ENCODE measurements around the gene CFAP73.

CFAP73 gene

DNA sequence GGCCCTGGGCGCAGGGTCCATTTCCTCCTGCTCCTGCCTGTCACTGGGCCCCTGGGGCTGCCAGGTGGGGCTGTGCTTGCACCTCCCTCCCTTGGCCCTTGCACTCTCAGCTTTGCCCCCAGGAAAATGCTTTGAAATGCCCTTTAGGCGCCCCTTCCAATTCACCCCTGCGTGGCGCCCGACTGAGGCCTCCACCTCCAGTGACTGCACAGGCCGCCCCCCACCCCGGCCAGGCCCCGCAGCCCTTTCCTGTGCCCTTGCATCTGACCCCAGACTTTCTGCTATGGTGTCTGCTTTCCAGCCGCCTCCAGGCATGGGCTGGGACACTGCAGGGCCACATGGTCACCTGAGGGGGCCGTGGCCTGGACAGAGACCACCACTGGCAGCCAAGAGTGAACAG, 18.3 kb downstream of the CFAP73 start:
- no peak for DNase-seq

DNA sequence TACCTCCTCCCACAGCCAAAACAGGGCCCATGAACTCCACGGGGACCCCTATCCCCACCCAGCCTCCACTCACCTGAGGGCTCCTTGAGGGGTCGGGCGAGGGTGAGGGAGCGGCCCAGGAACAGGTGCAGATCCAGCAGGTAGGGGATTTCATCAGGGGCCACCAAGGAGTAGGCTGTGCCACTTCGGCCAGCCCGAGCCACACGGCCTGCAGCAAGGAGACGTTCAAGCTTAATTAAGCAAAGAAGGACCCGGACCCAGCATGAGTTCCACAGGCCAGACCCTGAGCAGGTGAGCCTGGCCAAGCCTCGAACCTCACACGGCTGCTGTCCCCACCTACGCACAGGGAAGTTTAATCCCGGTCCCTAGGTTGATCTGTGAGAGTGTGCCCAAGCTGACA, 20.2 kb downstream of the CFAP73 start:
- DNase-seq: no peak

DNA sequence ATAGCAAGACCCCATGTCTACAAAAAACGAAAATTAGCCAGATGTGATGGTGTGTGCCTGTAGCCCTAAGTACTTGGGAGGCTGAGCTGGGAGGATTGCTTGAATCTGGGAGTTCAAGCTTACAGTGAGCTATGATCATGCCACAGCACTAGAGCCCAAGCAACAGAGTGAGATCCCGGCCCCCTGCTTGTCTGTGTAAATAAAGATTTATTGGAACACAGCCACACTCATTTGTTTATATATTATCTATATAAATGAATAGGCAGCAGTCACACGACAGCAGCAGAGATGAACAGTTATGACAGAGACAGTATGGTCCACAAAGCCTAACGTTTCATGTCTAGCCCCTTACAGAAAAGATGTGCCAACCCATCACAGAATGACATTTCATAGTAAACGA, 20.9 kb downstream of the CFAP73 start:
- no peak for DNase-seq

DNA sequence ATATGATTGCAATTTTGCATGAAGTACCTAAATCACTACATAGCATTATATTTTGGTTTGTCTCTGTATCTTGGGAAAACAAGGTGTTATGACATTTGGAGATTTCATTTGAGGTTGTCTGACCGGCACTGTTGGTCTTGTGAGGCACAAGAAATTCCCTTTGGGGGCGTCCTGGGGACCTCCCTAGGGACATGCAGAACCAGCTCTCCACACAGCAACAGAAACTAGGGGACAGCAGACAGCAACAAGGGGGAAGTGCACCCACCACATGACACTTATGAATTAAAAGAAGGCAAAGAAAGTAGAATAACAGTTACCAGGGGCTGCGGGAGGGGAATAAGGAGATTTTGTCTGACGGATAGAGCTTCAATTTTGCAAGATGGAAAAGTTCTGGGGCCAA, 21.4 kb downstream of the CFAP73 start:
- no peak for DNase-seq

DNA sequence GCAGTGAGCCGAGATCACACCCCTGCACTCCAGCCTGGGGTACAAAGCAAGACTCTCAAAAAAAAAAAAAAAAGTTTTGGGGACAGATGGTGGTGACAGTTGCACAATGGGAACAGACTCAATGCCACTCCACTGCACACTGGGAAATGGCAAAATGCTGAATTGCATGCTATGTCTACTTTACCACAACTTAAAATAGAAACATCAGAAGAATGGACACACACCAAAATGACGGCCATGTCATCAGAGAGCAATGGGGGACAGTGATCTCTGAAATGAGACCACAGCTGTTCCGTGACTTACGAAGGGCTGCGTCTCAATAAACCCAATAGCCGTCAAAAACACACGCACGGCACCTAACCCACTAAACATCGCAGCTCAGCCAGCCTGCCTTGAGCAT, 22.0 kb downstream of the CFAP73 start:
- no peak for DNase-seq

DNA sequence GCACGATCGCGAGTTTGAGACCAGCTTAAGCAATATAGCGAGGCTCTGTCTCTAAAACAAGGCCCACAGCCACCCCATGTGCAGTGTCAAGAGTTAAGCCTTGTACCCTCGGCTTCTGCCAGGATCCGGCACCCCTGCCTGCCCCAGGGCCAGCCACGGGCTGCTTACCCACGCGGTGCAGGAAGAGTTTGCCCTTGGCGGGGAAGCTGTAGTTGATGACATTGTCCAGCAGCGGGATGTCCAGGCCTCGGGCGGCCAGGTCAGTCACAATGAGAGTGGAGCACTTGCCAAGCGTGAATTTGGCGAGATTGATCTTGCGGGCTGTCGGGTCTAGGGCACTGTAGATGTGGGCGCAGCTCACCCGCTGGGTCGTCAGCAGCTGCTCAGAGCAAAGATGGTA, 22.7 kb downstream of the CFAP73 start:
- no peak for DNase-seq

DNA sequence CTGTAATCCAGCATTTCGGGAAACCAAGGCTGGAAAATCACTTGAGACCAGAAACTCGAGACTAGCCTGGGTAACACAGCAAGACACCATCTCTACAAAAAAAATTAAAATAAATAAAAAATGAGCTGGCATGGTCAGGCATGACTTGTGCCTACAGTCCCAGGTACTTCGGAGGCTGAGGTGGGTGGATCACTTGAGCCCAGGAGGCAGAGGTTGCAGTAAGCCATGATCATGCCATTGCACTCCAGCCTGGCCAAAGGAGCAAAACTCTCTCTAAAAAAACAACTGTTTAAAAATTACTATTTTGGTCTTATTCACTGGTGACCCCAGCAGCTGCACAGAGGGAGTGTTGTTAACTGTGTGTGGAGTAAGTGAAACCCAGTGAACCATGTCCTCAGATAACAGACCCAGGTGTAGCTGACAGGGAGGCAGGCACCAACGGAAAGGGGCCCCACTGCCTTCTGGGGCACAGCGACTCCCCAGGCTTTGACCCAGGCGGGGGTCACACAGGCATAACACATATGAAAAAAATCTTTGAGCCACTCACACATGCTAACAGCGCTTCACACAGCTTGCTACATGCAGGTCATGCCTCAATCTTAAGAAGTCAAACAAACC, 23.7 kb downstream of the CFAP73 start:
- no peak for DNase-seq

DNA sequence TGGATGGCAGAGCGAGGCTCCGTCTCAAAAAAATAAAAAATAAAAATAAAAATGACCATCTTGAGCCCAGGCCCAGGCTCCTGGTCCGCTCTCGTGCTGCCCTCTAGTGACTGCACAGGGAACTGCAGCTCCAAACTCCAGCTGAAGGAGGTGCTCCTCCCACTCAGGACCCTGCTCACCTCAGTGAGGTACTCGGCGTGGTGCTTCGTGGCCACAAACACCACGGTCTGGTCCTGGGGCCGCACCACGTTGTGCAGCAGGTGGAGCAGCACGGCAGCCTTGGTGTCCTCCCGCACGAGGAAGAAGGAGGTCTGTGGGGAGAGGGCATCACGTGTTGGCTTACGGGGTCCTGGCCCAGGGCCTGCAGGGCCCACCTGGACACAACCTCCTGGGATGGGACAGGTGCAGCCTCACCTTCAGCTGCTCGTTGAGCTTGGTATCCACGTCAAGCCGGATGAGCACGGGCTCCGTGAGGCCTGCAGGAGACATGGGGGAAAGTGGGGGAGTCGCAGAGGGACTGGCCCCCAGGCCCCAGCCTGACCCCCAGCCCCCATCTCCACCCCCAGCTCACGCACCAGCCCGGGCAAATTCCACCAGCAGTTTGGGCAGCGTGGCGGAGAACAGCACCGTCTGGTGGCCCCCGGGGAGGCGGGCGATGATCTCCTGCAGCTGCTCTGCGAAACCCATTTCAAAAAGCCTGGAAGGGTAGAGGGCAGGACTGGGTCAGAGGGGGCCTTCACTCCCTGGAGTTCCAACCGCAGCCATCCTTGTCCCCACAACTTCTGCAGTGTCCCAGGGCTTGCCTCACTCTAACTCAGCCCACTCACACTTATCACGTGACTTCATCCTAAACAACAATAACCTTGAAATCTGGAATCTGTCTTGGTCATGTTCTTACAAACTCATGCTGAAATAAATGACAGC, 25.2 kb downstream of the CFAP73 start:
- peak; percentile 30 to 77 (median 70) for DNase-seq

DNA sequence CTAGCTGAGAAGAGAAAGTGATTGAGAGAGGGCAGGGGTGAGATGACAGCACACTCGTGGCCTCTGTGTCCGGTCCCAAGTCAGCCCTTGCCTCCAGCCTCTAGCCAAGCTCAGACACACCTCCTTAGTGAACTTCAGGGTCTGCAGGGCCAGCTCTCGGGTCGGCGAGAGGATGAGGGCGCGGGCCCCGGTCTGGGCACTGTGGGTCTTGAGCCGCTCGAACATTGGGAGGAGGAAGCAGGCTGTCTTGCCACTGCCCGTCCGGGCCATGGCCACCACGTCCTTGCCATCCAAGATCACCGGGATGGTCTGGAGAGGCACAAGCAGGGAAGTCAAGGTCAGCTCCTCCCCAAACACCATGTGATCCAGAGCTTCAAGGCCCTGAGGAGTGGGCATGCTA, 29.5 kb downstream of the CFAP73 start:
- no peak for DNase-seq

DNA sequence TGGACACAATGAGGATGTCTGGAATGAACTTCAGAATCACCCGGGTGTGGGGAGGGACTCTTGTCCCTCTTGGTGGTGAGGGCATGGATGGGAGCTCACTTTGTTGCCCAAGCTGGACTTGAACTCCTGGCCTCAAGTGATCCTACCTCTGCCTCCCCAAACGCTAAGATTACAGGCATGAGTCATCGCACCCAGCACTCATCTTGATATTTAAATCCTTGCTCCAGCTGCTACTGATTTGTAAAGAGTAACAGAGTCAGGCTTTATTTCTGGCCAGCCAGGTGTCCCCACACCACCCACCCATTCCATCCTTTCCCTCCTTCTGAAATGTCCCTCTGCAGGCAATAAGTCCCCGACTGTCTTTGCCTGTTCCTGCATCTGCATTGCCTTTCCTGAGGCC, 30.8 kb downstream of the CFAP73 start:
- no peak for DNase-seq

DNA sequence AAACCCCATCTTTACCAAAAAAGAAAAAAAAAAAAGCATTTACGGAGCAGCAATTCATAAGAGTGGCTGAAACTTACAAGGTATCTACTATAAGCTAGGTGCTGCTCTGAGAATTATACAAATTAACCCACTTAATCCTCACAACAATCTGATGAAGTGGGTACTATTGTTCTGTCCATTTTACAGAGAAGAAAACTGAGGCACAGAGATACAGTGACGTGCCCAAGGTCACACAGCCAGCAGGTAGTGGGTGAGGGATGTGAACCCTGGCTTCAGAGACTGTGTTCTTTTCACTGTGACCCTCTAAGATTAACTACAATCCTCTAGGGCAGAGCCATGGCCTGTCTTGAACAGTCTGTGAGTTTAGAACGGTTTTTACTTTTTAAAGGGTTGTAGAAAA, 32.5 kb downstream of the CFAP73 start:
- no peak for DNase-seq

DNA sequence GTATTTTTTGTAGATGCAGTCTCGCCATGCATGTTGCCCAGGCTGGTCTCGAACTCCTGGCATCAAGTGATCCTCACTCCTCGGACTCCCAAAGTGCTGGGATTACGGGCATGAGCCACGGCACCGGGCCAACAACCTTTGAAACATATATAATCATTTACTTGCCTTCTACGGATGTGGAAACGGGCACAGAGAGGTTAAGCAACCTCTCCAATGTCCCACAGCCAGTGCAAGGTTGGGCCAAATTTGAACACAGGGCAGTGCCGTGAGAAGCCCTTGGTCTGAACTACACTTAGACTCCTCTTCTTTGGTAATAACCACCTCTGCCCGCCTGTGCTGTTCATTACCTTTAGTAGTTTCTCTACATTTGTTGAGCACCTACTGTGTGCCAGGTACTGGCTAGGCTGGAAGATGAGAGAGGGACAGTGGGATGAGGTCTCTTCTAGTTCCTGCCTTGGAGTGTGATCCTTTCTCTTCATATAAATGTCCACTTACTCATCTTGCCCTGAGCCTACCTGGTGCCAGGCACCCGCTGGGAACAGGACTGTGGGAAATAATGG, 33.6 kb downstream of the CFAP73 start:
- no peak for DNase-seq

DNA sequence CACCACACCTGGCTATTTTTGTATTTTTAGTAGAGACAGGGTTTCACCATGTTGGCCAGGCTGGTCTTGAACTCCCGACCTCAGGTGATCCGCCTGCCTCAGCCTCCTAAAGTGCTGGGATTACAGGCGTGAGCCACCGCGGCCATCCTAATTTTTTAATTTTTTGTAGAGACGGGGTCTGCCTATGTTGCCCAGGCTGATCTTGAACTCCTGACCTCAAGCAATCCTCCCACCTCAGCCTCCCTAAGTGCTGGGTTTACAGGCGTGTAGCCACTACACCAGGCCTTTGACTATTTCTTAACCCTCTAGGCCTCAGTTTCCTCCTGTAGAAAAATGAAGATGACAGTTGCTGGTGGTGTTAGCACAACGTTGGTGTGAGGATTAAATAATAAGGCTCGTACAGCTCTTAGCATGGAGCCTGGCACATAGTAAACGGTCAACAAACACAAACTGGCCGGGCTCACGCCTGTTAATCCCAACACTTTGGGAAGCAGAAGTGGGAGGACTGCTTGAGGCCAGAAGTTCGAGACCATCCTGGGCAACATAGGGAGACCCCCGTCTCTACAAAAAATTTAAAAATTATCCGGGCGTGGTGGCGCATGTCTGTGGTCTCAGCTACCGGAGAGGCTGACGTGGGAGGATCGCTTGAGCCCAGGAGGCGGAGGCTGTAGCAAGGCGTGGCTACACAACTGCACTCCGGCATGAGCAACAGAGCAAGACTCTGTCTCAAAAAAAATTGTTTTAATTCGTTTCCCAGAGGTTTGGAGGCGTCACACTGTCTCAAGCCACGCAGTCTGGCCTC, 34.8 kb downstream of the CFAP73 start:
- no peak for DNase-seq

DNA sequence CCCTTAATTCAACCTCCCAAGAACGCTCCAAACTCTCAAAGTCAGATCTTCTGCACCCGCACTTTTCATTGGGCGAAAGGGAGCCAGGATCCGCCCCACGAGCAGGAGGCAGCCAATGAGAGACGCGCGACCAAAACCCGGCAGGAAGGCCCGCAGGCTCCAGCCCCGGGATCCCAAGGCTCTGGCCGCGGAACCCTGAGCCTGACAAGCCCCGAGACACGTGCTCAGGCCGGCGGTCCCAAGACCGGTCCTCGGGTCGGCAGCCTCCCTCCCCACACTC, 35.3 kb downstream of the CFAP73 start:
- DNase-seq: peak; percentile 75 to 98 (median 90)

DNA sequence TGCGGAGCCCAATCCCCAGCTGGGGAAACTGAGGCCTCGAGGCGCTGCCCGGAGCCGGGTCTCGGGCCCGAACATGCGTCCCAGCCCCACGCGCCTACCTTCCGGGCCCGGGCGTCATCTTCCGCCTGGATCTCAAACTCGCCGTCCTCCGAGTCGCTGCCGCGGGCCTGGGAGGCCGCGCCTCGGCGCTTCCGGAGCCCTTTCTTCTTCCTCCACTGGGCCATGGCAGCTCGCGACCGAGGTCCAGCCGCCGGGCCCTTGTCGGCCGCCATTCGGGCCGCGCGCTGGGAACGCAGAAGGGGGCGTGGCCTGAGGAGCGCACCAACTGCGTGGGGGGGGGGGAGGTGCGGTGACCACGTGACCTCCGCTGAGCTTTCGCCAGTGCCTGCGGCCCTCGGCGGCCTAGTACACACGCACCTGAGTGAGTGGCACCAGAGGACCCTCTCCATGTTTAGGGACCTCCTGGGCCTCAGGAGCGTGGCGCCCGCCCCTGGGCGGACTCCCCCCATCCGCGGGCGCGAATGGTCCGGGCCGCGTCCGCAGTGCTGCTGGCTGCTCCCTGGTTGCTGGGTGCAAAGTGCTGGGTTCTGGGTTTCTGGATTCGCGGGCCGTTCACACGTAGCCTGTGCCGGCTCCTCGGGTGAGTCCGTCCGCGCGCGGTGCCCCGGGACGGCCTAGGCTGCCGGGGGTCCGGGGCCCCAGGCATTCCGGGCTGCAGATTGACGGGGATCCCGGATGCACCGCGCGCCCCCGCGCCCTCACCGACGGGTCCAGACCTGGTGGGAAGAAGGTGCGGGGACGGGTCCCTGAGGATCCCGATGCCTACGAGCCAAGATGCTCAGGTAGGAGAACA, 35.9 kb downstream of the CFAP73 start, which contains the start of the genes DDX54 and RITA1:
Gene DDX54 (minus strand): TSS at position 299 of the 853 bp plus-strand sequence. CDS start 27 bp downstream, at position 272.
Gene RITA1 (plus strand): TSS at position 542 of the 853 bp plus-strand sequence. CDS start 1,026 bp downstream, outside the sequence.
- DNase-seq: peak; percentile 73 to 98 (median 90)

DNA sequence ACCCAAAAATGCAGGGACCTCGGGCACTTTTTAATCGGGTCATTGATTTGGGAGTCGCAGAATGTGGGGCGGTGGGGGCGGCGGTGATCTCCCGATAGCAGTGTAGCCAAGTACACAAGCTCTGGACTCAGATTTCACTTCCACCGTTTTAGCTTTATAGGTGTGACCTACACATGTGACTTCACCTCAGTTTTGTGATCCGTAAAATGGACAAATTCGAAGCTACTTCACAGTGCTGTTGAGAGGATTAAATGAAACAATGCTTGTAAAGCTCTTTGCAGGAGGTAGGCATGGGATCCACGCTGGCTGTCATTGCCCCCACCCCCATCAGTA, 36.5 kb downstream of the CFAP73 start:
- peak in 1 of 6 experiments; percentile 30 for DNase-seq

DNA sequence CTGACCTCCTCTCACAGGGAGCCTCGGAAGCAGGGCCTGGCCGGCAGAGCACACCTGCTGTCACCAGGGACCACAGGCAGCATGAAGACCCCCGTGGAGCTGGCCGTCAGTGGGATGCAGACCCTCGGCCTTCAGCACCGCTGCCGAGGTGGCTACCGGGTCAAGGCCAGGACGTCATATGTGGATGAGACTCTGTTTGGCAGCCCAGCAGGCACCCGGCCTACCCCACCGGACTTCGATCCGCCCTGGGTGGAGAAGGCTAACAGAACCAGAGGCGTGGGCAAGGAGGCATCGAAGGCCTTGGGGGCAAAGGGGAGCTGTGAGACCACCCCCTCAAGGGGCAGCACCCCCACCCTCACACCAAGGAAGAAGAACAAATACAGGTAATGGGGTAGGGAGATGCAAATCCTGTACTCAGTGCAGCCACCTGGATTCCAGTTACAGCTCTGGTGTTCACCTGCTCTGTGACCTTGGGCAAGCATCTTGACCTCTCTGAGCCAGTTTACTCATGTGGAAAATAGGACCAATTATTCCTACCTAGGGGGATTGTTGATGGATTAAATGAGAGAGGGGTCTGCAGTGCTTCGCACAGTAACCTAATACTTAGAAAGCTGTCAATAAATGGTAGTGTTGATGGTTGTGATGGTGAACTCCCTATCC, 37.3 kb downstream of the CFAP73 start:
- DNase-seq: no peak

DNA sequence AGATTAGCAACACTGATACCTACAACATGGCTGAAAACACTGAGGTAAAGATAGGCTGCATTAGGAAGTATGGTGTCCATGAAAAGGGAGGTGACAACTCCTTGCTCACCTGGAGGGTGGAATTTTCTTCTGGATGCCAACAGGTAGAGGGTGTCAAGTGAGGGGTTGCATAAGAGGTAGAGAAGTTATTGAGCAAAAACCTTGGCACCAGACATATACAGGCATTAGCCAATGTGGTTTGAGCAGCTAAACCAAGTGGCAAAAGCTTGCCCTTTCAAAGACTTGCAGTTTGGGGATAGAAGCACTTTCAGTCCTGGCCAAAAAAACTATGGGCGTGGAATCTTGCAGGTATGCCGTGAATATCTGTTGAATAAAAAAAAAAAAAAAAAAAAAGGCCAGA, 39.8 kb downstream of the CFAP73 start:
- no peak for DNase-seq

DNA sequence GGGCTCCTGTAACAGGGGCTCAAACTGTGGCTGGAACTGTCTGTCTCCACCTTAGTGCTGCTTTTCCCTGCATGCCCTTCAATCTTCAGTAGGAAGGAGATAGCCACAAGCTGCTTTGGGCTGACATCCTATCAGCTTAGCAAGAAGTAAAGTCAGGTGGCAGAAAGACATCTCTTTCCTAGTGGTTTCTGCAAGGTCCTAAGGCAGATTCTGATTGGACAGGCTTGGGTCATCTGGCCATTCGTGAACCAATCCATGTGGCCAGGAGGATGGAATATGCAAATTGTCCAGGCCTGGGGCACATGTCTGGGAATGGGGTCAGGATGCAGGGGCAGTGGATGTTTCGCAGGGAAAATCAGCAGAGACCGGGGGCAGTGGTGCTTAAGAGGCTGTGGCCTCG, 41.2 kb downstream of the CFAP73 start:
- DNase-seq: no peak

DNA sequence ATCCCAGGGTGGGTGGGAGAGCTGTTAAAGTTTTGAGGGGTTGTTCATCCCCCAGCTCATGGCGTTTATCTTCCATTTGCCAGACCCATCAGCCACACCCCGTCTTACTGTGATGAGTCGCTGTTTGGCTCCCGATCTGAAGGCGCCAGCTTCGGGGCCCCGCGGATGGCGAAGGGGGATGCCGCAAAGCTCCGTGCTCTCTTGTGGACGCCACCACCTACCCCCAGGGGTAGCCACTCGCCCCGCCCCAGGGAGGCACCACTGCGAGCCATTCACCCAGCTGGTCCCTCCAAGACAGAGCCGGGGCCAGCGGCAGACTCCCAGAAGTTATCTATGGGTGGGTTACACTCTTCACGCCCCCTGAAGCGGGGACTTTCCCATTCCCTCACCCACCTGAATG, 41.7 kb downstream of the CFAP73 start:
- DNase-seq: no peak

DNA sequence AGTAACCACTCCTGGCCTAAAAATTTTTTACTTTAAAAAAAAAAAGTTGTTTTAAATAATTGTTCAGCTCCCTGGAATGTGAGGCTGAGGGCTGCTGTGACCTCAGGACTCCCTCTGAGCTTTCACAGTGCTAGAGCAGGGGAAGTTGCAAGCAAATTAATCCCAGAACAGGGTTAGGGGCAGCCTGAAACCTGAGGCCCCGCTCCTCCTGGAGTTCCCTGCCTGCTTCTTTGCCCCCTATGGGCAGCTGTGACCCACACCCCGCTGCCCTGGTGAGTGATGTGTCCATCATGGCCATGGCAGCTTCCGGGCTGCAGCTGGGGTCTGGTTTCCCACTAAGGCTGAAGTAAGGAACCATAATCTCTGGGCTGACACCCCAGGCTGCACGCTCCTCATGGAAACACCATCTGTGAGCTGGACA, 45.5 kb downstream of the CFAP73 start:
- DNase-seq: no peak

DNA sequence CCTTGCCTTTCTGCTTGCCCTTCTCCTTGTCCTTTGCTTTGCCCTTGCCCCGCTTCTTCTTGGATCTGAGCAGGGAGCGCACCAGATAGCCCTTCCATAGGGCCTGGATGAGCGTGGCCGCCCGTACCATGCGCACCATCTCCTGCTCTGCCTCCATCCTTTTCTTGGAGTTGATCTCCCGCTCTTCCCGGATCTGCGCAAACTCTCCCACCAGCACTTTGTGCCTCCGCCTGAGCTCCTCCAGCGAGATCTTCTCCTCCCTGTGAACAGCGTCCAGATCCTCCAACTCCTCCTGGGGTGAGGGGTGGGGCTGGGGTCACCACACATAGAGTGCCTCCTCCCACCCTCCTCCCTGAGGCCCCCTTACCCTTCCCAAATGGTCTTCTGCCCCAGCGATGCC, 46.1 kb downstream of the CFAP73 start:
- no peak for DNase-seq
